Esophagus squamous epithelium (tissue), 4 donors: ENCODE data around the gene CCDC8.

ENCODE experiments used
- POLR2A ChIP-seq, 4 donors: fragments of 450-650 bp; IDR thresholded peaks; one replicate each; pipeline ENCODE4 v1.6.1; 2017; ENCODE audit warnings: antibody characterized with exemption in 4 of 4, mild to moderate bottlenecking in 4 of 4, moderate library complexity in 3 of 4
- TF ChIP-seq, protein P1 (sequence below), 6 experiments: fragments of 450-650 bp in 4 of 6; fragments of 200-600 bp in 2 of 6; sonication (generic) in 2 of 6; IDR thresholded peaks; one replicate each; pipeline ENCODE4 v1.5.1; 2016 to 2019; ENCODE audit warnings: antibody characterized with exemption in 6 of 6, mild to moderate bottlenecking in 4 of 6, moderate library complexity in 4 of 6

DNA sequence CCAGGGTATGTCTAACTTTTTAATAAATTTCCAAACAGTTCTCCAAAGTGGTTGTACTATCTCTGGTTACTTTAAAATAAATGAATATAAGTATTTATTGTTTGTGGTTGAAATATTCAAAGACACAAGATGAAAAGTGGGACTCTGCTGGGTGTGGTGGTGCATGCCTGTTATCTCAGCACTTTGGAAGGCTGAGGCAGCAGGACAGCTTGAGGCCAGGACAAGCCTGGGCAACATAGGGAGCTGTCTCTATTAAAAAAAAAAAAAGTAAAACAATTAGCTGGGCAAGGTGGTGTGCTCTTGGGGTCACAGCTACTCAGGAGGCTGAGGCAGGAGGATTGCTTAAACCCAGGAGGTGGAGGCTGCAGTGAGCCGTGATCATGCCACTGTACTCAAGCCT, 47.6 kb upstream of the CCDC8 start:
- TF ChIP-seq, protein P1, sequence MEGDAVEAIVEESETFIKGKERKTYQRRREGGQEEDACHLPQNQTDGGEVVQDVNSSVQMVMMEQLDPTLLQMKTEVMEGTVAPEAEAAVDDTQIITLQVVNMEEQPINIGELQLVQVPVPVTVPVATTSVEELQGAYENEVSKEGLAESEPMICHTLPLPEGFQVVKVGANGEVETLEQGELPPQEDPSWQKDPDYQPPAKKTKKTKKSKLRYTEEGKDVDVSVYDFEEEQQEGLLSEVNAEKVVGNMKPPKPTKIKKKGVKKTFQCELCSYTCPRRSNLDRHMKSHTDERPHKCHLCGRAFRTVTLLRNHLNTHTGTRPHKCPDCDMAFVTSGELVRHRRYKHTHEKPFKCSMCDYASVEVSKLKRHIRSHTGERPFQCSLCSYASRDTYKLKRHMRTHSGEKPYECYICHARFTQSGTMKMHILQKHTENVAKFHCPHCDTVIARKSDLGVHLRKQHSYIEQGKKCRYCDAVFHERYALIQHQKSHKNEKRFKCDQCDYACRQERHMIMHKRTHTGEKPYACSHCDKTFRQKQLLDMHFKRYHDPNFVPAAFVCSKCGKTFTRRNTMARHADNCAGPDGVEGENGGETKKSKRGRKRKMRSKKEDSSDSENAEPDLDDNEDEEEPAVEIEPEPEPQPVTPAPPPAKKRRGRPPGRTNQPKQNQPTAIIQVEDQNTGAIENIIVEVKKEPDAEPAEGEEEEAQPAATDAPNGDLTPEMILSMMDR (IDR thresholded peaks at IDR 0.05): no peak
- no peak for TF ChIP-seq POLR2A (IDR thresholded peaks at IDR 0.05)
